ENCODE measurements around the gene LHPP.

LHPP gene

DNA sequence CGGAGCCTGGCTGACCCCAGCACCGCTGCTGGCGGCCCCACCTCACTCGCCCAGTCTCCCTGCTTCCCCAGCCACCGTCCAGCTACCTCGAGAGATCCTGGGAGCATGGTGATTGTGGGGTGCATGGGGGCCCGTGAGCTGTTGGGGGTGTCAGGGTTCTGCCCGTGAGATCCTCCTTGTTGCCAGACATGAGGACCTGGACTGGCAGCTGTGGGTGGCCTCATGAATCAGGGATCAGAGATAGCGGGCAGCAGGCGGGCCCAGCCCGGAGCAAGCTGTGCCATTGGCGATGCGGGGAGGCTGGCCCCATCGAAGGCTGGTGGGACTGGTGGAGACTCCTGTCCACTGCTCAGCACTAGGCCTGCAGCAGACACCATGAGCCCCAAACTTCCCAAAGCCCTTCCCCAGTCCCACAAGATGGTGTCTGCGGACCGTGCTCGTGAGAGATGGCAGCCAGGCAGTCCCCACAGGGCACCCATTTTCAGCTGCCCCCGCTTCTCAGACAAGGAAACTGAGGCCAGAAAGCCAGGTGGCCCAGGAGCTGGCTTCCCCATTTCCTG lies 75.6 kb downstream of the LHPP start:
- Histone ChIP-seq H4K91ac (ENCODE audit: low read depth, low read length, poor library complexity) (peak overlapping the region; percentile 38), H3K9ac (ENCODE audit: low read depth, low read length, poor library complexity) (no peak overlapping the region), H3K36me3 (replicated peaks in 1 of 2; ENCODE audit: control insufficient read depth in 2 of 2, insufficient read depth in 2 of 2, low read length in 2 of 2) (no peaks in the 10 kb centered on the region), H3K79me1 (ENCODE audit: low read depth, low read length) (no peaks in the 10 kb centered on the region), H2AFZ (ENCODE audit: low read length) (no peak overlapping the region), H3K4me1 (ENCODE audit: control insufficient read depth in 2 of 2, insufficient read depth in 1 of 2, low read depth in 1 of 2, low read length in 2 of 2) (peaks cover 7 to 13% of the 10 kb centered on the region in 2 donors), H2BK12ac (ENCODE audit: low read length) (no peak overlapping the region), H3K18ac (ENCODE audit: low read length) (no peak overlapping the region), H2BK15ac (ENCODE audit: low read length) (no peak overlapping the region), H3K14ac (ENCODE audit: low read length) (no peak overlapping the region), H3K23ac (ENCODE audit: low read depth, low read length, poor library complexity) (peak overlapping the region; percentile 6), H3K27me3 (ENCODE audit: control insufficient read depth in 3 of 3, insufficient read depth in 3 of 3, low read depth in 1 of 3, low read length in 3 of 3) (no peaks in the 10 kb centered on the region), H4K8ac (ENCODE audit: low read depth, low read length) (no peak overlapping the region), H2BK120ac (ENCODE audit: low read depth, low read length) (no peak overlapping the region), H3K27ac (replicated peaks; ENCODE audit: low read length) (no peak overlapping the region), H2BK5ac (ENCODE audit: low read length) (no peak overlapping the region), H2AK5ac (ENCODE audit: low read depth, low read length) (no peak overlapping the region), H3K4ac (ENCODE audit: low read length) (no peak overlapping the region), H3K9me3 (replicated peaks in 1 of 2; ENCODE audit: control insufficient read depth in 2 of 2, insufficient read depth in 1 of 2, low read depth in 1 of 2, low read length in 2 of 2) (no peaks in the 10 kb centered on the region), H3K4me2 (ENCODE audit: insufficient read depth, low read length, poor library complexity, severe bottlenecking) (no peak overlapping the region), H3K4me3 (ENCODE audit: low read length in 2 of 2) (no peak overlapping the region)
- DNase-seq (ENCODE audit: low spot score) = no peak
- no CpG with 5 or more reads among the region's 18 CpGs for WGBS, 2 donors (ENCODE audit: extremely low coverage in 2 of 2, insufficient read length in 2 of 2, insufficient replicate concordance in 1 of 2)

DNA sequence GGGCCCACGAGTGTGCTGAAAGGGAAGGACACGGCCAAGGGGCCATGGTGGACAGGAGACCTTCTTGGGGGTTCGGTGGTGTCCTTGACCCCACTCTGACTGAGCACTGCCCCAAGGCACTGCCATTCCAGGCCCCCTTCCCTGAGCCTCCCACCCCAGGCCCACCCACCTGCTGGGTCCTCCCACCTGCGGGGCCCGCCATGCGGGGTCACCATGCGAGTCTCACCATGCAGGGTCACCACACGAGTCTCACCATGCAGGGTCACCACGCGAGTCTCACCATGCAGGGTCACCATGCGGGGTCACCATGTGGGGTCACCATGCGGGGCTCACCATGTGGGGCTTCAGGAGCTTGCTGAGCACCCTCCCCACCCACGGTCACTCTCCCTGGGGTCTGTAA lies 76.3 kb downstream of the LHPP start:
- Histone ChIP-seq H3K79me1 (ENCODE audit: low read depth, low read length) (no peaks in the 10 kb centered on the region), H3K9ac (ENCODE audit: low read depth, low read length, poor library complexity) (no peak overlapping the region), H3K4ac (ENCODE audit: low read length) (no peak overlapping the region), H3K27ac (replicated peaks; ENCODE audit: low read length) (no peak overlapping the region), H4K91ac (ENCODE audit: low read depth, low read length, poor library complexity) (no peak overlapping the region), H3K4me2 (ENCODE audit: insufficient read depth, low read length, poor library complexity, severe bottlenecking) (no peak overlapping the region), H3K4me3 (ENCODE audit: low read length in 2 of 2) (no peak overlapping the region), H3K27me3 (ENCODE audit: control insufficient read depth in 3 of 3, insufficient read depth in 3 of 3, low read depth in 1 of 3, low read length in 3 of 3) (no peaks in the 10 kb centered on the region), H3K18ac (ENCODE audit: low read length) (no peak overlapping the region), H3K4me1 (ENCODE audit: control insufficient read depth in 2 of 2, insufficient read depth in 1 of 2, low read depth in 1 of 2, low read length in 2 of 2) (peaks cover 7 to 13% of the 10 kb centered on the region in 2 donors), H3K23ac (ENCODE audit: low read depth, low read length, poor library complexity) (no peak overlapping the region), H3K14ac (ENCODE audit: low read length) (no peak overlapping the region), H2BK5ac (ENCODE audit: low read length) (no peak overlapping the region), H3K36me3 (replicated peaks in 1 of 2; ENCODE audit: control insufficient read depth in 2 of 2, insufficient read depth in 2 of 2, low read length in 2 of 2) (no peaks in the 10 kb centered on the region), H2AFZ (ENCODE audit: low read length) (no peak overlapping the region), H2BK120ac (ENCODE audit: low read depth, low read length) (no peak overlapping the region), H2BK15ac (ENCODE audit: low read length) (peak overlapping the region; percentile 20), H2AK5ac (ENCODE audit: low read depth, low read length) (peak overlapping the region; percentile 60), H3K9me3 (replicated peaks in 1 of 2; ENCODE audit: control insufficient read depth in 2 of 2, insufficient read depth in 1 of 2, low read depth in 1 of 2, low read length in 2 of 2) (no peaks in the 10 kb centered on the region), H2BK12ac (ENCODE audit: low read length) (no peak overlapping the region), H4K8ac (ENCODE audit: low read depth, low read length) (no peak overlapping the region)
- no peak for DNase-seq (ENCODE audit: low spot score)
- WGBS, 2 donors (ENCODE audit: extremely low coverage in 2 of 2, insufficient read length in 2 of 2, insufficient replicate concordance in 1 of 2) = no CpG with 5 or more reads among the region's 13 CpGs

DNA sequence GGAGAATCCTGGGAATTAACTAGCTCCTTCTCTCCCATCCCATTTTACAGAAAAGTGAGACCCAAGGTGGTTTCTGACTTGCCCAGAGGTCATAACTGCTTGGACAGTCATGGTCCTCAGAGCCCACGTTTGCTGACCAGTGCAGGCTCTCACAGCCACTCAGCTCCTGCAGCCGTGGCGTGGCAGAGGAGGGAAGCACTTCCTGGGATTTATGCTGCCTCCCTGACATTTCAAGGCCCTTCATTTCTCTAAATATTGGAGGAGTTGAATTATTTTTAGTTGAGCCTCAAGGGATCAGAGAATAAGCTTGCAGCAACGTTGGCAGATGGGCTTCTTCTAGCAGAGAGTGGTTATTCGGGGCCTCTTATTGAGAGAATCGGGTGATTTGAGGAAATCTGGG lies 77.1 kb downstream of the LHPP start:
- Histone ChIP-seq H3K4me1 (ENCODE audit: control insufficient read depth in 2 of 2, insufficient read depth in 1 of 2, low read depth in 1 of 2, low read length in 2 of 2) (peaks cover 7 to 13% of the 10 kb centered on the region in 2 donors), H3K14ac (ENCODE audit: low read length) (no peak overlapping the region), H3K27me3 (ENCODE audit: control insufficient read depth in 3 of 3, insufficient read depth in 3 of 3, low read depth in 1 of 3, low read length in 3 of 3) (no peaks in the 10 kb centered on the region), H3K9ac (ENCODE audit: low read depth, low read length, poor library complexity) (no peak overlapping the region), H3K27ac (replicated peaks; ENCODE audit: low read length) (no peak overlapping the region), H3K4me3 (ENCODE audit: low read length in 2 of 2) (no peak overlapping the region), H4K91ac (ENCODE audit: low read depth, low read length, poor library complexity) (no peak overlapping the region), H2BK120ac (ENCODE audit: low read depth, low read length) (no peak overlapping the region), H3K23ac (ENCODE audit: low read depth, low read length, poor library complexity) (no peak overlapping the region), H2AFZ (ENCODE audit: low read length) (no peak overlapping the region), H3K36me3 (replicated peaks in 1 of 2; ENCODE audit: control insufficient read depth in 2 of 2, insufficient read depth in 2 of 2, low read length in 2 of 2) (no peaks in the 10 kb centered on the region), H3K9me3 (replicated peaks in 1 of 2; ENCODE audit: control insufficient read depth in 2 of 2, insufficient read depth in 1 of 2, low read depth in 1 of 2, low read length in 2 of 2) (no peaks in the 10 kb centered on the region), H2AK5ac (ENCODE audit: low read depth, low read length) (no peak overlapping the region), H3K79me1 (ENCODE audit: low read depth, low read length) (no peaks in the 10 kb centered on the region), H3K4me2 (ENCODE audit: insufficient read depth, low read length, poor library complexity, severe bottlenecking) (no peak overlapping the region), H3K4ac (ENCODE audit: low read length) (no peak overlapping the region), H4K8ac (ENCODE audit: low read depth, low read length) (no peak overlapping the region), H2BK15ac (ENCODE audit: low read length) (no peak overlapping the region), H2BK5ac (ENCODE audit: low read length) (no peak overlapping the region), H2BK12ac (ENCODE audit: low read length) (no peak overlapping the region), H3K18ac (ENCODE audit: low read length) (no peak overlapping the region)
- no peak for DNase-seq (ENCODE audit: low spot score)
- no CpG with 5 or more reads among the region's 6 CpGs for WGBS, 2 donors (ENCODE audit: extremely low coverage in 2 of 2, insufficient read length in 2 of 2, insufficient replicate concordance in 1 of 2)

DNA sequence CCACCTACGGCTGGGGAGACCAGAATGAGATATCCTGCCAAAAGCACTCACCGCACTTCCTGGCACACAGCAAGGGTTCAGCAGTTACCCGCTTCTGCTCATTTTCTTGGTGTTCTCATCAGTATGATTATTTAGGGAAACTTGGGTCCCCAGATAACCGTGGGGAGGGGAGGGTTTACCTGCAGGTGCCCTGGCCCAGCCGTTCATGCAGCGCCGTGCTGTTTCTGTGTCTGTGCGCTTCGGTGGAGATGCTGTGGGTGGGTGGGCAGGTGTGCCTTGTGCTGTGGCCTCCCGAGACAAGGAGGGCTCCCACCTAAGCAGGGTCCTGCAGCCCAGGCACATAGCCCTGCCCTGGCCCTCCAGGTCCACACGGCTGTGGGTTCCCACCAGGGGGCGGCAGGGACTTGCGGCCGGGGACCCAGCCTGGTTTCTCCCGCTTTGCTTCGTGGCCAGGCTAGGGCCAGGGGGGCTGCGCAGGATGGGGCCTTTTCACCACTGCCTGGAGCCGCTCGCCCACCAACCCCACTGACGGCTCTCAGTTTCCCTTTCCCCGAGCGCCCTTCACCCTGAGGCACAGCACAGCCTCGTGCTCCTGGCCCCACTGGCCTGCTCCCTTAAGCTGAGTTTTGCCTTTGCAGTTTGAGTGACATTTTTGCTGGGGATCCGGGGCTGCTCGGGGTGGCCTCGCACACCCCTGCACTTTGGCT lies 78.5 kb downstream of the LHPP start:
- Histone ChIP-seq H3K9me3 (replicated peaks in 1 of 2; ENCODE audit: control insufficient read depth in 2 of 2, insufficient read depth in 1 of 2, low read depth in 1 of 2, low read length in 2 of 2) (no peaks in the 10 kb centered on the region), H3K23ac (ENCODE audit: low read depth, low read length, poor library complexity) (peak overlapping the region; percentile 4), H3K4me3 (ENCODE audit: low read length in 2 of 2) (no peak overlapping the region), H2BK120ac (ENCODE audit: low read depth, low read length) (no peak overlapping the region), H4K91ac (ENCODE audit: low read depth, low read length, poor library complexity) (no peak overlapping the region), H4K8ac (ENCODE audit: low read depth, low read length) (peak overlapping the region; percentile 93), H2AFZ (ENCODE audit: low read length) (peak overlapping the region; percentile 57), H3K4ac (ENCODE audit: low read length) (no peak overlapping the region), H3K79me1 (ENCODE audit: low read depth, low read length) (no peaks in the 10 kb centered on the region), H2AK5ac (ENCODE audit: low read depth, low read length) (peak overlapping the region; percentile 97), H2BK5ac (ENCODE audit: low read length) (peak overlapping the region; percentile 26), H2BK12ac (ENCODE audit: low read length) (peak overlapping the region; percentile 24), H2BK15ac (ENCODE audit: low read length) (peak overlapping the region; percentile 67), H3K36me3 (replicated peaks in 1 of 2; ENCODE audit: control insufficient read depth in 2 of 2, insufficient read depth in 2 of 2, low read length in 2 of 2) (no peaks in the 10 kb centered on the region), H3K27ac (replicated peaks; ENCODE audit: low read length) (no peak overlapping the region), H3K4me1 (ENCODE audit: control insufficient read depth in 2 of 2, insufficient read depth in 1 of 2, low read depth in 1 of 2, low read length in 2 of 2) (peaks cover 8 to 9% of the 10 kb centered on the region in 2 donors), H3K4me2 (ENCODE audit: insufficient read depth, low read length, poor library complexity, severe bottlenecking) (no peak overlapping the region), H3K14ac (ENCODE audit: low read length) (no peak overlapping the region), H3K18ac (ENCODE audit: low read length) (peak overlapping the region; percentile 82), H3K9ac (ENCODE audit: low read depth, low read length, poor library complexity) (no peak overlapping the region), H3K27me3 (ENCODE audit: control insufficient read depth in 3 of 3, insufficient read depth in 3 of 3, low read depth in 1 of 3, low read length in 3 of 3) (peaks cover 0 to 7% (median 0%) of the 10 kb centered on the region in 3 experiments)
- WGBS, 2 donors (ENCODE audit: extremely low coverage in 2 of 2, insufficient read length in 2 of 2, insufficient replicate concordance in 1 of 2) = no CpG with 5 or more reads among the region's 26 CpGs
- DNase-seq (ENCODE audit: low spot score) = peak; percentile 57

Data from neuronal stem cell (in vitro differentiated cells).